Pancreas (tissue), 10 donors: ENCODE data around the gene RTL1. TPM values are rescaled to one million over a fixed set of nuclear protein-coding genes. Genes with fewer than 3 reads are reported as not detected.

Experiments
- ATAC-seq, 4 donors: fragments of 200-7000 bp; cut with Tn5 transposase; one replicate each; pipeline versions ENCODE4 v1.8.0 to v1.9.1; 2020; ENCODE audit warnings: mild to moderate bottlenecking in 4 of 4, moderate library complexity in 4 of 4
- DNase-seq, 6 donors: peaks; one replicate each; pipeline ENCODE4 v3.0.0-alpha.2; 2020
- FAIRE-seq: peaks from 2 replicates; lab custom pipeline; 2012; peaks lifted over from hg19 to GRCh38; lab: Jason Lieb, UNC
- H3K27ac ChIP-seq, 4 donors: fragments of 200-600 bp; sonication (generic); 1 replicate in 3 of 4; 2 replicates in 1 of 4; pipeline versions ENCODE4 v1.5.0 to v1.8.0; 2020
- H3K27me3 ChIP-seq, 4 donors: fragments of 200-600 bp; one replicate each; pipeline ENCODE4 v1.8.0; 2021
- H3K36me3 ChIP-seq, 3 donors: fragments of 200-600 bp; sonication (generic) in 1 of 3; one replicate each; pipeline versions ENCODE4 v1.5.0 to v1.8.0; 2020 to 2021
- H3K4me1 ChIP-seq, 3 donors: fragments of 200-600 bp; one replicate each; pipeline ENCODE4 v1.8.0; 2021
- H3K4me3 ChIP-seq, 4 donors: fragments of 200-600 bp; sonication (generic) in 2 of 4; one replicate each; pipeline versions ENCODE4 v1.5.0 to v1.8.0; 2020 to 2021
- H3K9me3 ChIP-seq, 4 donors: fragments of 200-600 bp; one replicate each; pipeline ENCODE4 v1.8.0; 2021
- CTCF ChIP-seq, 4 donors: fragments of 200-600 bp; sonication (generic) in 3 of 4; IDR thresholded peaks; one replicate each; pipeline versions ENCODE4 v1.5.0 to v1.8.0; 2021; ENCODE audit warnings: antibody characterized with exemption in 4 of 4
- WGBS, 2 donors: extraction: QIAGEN DNeasy Blood & Tissue Kit; methylation state at CpG; one replicate each; pipeline ENCODE4 v1.1.7; 2013; 5-methylcytosine and 5-hydroxymethylcytosine counted together
- intact Hi-C, 3 donors: fragments of 100-400 bp; cut with DNase I; formaldehyde crosslinking; loops; one replicate each; pipeline versions ENCODE4 v1.11.1 to v1.14.2; 2022
- polyA plus RNA-seq, 2 donors: library from polyadenylated mRNA; stranded (reverse); fragments of 200-250 nt; gene quantifications; one replicate each; pipeline ENCODE4 v1.2.3, GENCODE V29; 2013
- total RNA-seq, 6 donors: library from RNA; stranded (reverse); fragmentation: NEBNext Ultra II Directional in 4 of 6; extraction: Animal tissue kit (Norgen Biotek cat#: 25700) in 4 of 6; gene quantifications; one replicate each; pipeline versions ENCODE4 v1.2.1 to v1.2.4, GENCODE V29; 2021 to 2023
- donor health status: healthy with polysubstance abuse.
- donor health status: DM: no; HTN: no; CAD: no; lungs with moderate emphysema.
- donor health status: DM: no; HTN: no; CAD: no.
- donor health status: control.
- donor health status: control.
- donor health status: Bipolar disorder and iron deficiency.
- donor health status: DM: yes; HTN: yes; CAD: no.
- donor health status: DM: no; HTN: no; CAD: no.
- donor health status: DM: no; HTN: no; CAD: no.
- donor health status: DM: yes; HTN: yes; CAD: no.

The RTL1 gene
- total and polyA plus RNA-seq, 8 donors, result 0.02 to 0.80 (median 0.03) TPM; not detected in 3

DNA sequence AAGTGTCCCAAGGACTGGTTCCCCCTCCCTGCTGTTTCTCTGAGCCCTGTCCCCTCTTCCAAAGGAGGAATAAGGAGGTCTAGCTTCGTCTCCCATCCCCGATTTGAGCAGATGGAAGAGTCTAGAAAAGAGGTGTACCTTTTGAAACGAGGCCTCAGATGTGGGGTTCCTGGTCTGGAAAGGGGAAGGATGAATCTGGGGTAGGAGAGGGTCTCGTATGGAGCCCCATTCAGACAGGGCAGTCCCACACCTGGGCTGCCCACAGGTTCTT lies 64.3 kb downstream of the RTL1 start:
- ATAC-seq, result no peak
- Histone ChIP-seq H3K9me3 (no peaks in the 10 kb centered on the region), H3K4me1 (no peaks in the 10 kb centered on the region), H3K27ac (no peak overlapping the region), H3K4me3 (no peak overlapping the region), H3K27me3 (no peaks in the 10 kb centered on the region), H3K36me3 (no peaks in the 10 kb centered on the region)
- intact Hi-C loops, result no loop called here
- no peak for FAIRE-seq
- 68 to 79% methylated on average over 4 of the region's 4 CpGs for WGBS, 2 donors
- TF ChIP-seq CTCF (IDR thresholded peaks at IDR 0.05), result no peak
- peak in 2 of 6 donors; percentile 2 to 11 for DNase-seq

DNA sequence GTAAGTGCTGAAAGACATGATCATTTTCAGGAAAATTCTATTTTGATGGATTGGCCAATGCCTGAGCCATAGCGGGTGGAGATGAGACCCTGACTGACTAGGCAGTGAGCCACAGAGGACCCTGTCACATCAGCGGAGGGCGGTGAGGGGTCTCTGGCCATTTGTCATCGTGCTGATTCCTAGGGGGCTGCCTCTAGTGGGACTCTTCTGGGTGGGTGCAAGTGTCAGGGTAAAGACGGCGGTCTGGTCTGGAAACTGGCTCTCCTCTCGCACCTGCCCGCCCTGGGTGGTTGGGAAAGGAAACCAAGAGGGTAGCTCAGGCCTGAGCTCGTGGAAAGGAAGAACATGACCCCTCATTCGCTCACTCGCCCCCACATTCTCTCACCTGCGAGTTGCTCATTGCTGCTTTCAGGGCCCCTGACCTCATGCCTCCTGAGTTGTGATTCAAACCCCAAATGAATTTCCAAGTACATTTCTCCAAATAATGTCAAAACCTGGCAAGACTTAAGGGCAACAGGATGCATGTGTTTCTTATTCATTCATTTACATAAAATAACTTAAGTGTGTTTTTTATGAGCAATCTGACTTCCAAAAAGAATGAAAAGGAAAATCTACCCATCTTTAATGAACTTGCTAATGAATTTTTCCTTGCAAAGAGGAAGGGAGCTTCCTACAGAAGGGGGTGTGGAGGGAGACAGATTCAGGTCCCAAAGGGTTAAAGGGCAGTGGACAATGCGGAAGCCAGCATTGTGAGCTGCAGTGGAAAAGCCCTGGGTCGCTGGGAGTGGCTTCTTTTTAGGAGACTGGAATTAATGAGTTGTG lies 64.8 kb downstream of the RTL1 start:
- intact Hi-C loops, result no loop called here
- ATAC-seq (no peak), DNase-seq (peak in 1 of 6 donors; percentile 32), FAIRE-seq (no peak)
- Histone ChIP-seq H3K27ac (no peak overlapping the region), H3K9me3 (no peaks in the 10 kb centered on the region), H3K4me3 (no peak overlapping the region), H3K36me3 (no peaks in the 10 kb centered on the region), H3K27me3 (no peaks in the 10 kb centered on the region), H3K4me1 (no peaks in the 10 kb centered on the region)
- no peak for TF ChIP-seq CTCF (IDR thresholded peaks at IDR 0.05)
- 75 to 83% methylated on average over 14 of the region's 14 CpGs for WGBS, 2 donors

DNA sequence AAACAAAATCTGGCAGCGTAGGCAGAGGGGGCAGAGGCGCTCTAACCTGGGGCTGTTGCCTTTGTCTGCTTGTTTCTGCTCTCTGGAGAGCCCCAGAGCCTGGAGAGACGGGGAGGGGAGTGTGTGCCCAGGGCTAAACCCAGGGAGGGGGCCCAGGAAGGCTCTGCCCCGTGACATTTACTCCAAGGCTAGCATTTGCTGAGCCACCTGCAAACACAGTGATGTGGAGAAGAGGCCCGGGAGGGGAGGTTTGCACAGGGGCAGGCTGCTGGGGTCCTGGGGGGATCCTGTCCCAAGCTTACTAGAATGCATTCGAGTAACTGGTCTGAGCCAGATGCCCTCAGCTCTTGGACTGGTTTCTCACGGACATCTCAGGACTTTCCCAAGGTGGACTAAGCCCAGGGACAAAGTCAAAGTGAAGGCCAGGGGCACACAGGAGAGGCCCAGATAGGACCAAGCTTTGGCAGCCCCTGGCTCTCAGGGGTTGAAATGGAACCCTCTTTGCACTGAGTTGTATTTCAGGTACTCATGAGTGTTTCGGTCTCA lies 65.6 kb downstream of the RTL1 start:
- H3K27me3 ChIP-seq, result no peaks in the 10 kb centered on the region
- DNase-seq (peak in 2 of 6 donors; percentile 27 to 30), FAIRE-seq (no peak), ATAC-seq (no peak)
- no peaks in the 10 kb centered on the region for H3K36me3 ChIP-seq
- no peaks in the 10 kb centered on the region for H3K9me3 ChIP-seq
- TF ChIP-seq CTCF (IDR thresholded peaks at IDR 0.05), result no peak
- no peak overlapping the region for H3K27ac ChIP-seq
- 79 to 86% methylated on average over 8 of the region's 8 CpGs for WGBS, 2 donors
- H3K4me1 ChIP-seq, result no peaks in the 10 kb centered on the region
- H3K4me3 ChIP-seq, result no peak overlapping the region
- intact Hi-C loops, result no loop called here

- H3K27ac ChIP-seq, result no peak overlapping the region
- DNase-seq (peak in 2 of 6 donors; percentile 39 to 44), FAIRE-seq (no peak), ATAC-seq (no peak)
- TF ChIP-seq CTCF (IDR thresholded peaks at IDR 0.05), result no peak
- H3K27me3 ChIP-seq, result no peaks in the 10 kb centered on the region
- no peak overlapping the region for H3K4me3 ChIP-seq
- H3K36me3 ChIP-seq, result no peaks in the 10 kb centered on the region
- H3K9me3 ChIP-seq, result no peaks in the 10 kb centered on the region
- H3K4me1 ChIP-seq, result no peaks in the 10 kb centered on the region
- WGBS, 2 donors, result 76 to 77% methylated on average over 26 of the region's 26 CpGs
- intact Hi-C loops, result no loop called here
Measured at GRCh38 chr14:100836941-100837804, 66.3 kb downstream of the RTL1 start.
